ENCODE results near the gene PIGU. TPM values are rescaled to one million over a fixed set of nuclear protein-coding genes. Genes with fewer than 3 reads are reported as not detected.
"Not testable (repeated sequence)": the region's sequence is repeated elsewhere in the genome, so short reads cannot be mapped to it uniquely, and the experiment has no call there.

The PIGU gene
- total RNA-seq, 5 donors from 2014 or later (not counting 1 experiment from before 2014, with no cell fraction given): 8.6 to 17.1 (median 13.6) TPM

GRCh38 chr20:34675561-34675960 lies 1.3 kb downstream of the PIGU start:
- Histone ChIP-seq H3K4me3 (ENCODE audit: control insufficient read depth in 1 of 2, extremely low read depth in 1 of 2, low read length in 1 of 2) (no peak overlapping the region), H3K27me3 (replicated peaks in 1 of 2; ENCODE audit: control insufficient read depth in 2 of 2, extremely low read depth in 1 of 2, insufficient read depth in 2 of 2, low read length in 1 of 2) (no peaks in the 10 kb centered on the region), H3K27ac (ENCODE audit: low read length) (no peak overlapping the region), H3K4me1 (ENCODE audit: control insufficient read depth in 1 of 2, extremely low read depth in 1 of 2, insufficient read depth in 2 of 2, low read length in 2 of 2) (peaks cover 9 to 18% of the 10 kb centered on the region in 2 experiments), H3K36me3 (ENCODE audit: control insufficient read depth in 2 of 2, extremely low read depth in 1 of 2, insufficient read depth in 1 of 2, low read length in 1 of 2) (no peaks in the 10 kb centered on the region), H3K9me3 (no peaks in the 10 kb centered on the region)
- Mint-ChIP-seq H3K36me3 (peaks cover 3% of the 10 kb centered on the region), H3K27ac (no peak overlapping the region), H3K27me3 (no peaks in the 10 kb centered on the region), H3K4me3 (peak overlapping the region in 2 of 3 donors; percentile 93 to 94), H3K4me1 (peaks cover 18 to 25% (median 19%) of the 10 kb centered on the region in 3 donors), H3K9me3 (no peaks in the 10 kb centered on the region)
- ATAC-seq (replicated peaks in 1 of 4) (no peak), DNase-seq (no peak)
- POLR2A ChIA-PET: interaction anchor here in 1 of 2 donors (0.7 kb wide), 1 partner anchor 26 kb away, joined by 6 read pairs; no protein-coding TSS in a partner anchor
- CTCF ChIA-PET: interaction anchor here in 1 of 2 donors (1.4 kb wide), 1 partner anchor 33 kb away, joined by 3 read pairs; no protein-coding TSS in a partner anchor
- 84% methylated on average over 3 of the region's 3 CpGs for WGBS (ENCODE audit: insufficient coverage)

GRCh38 chr20:34673412-34673811 lies 3.5 kb downstream of the PIGU start:
- Histone ChIP-seq H3K4me1 (ENCODE audit: control insufficient read depth in 1 of 2, extremely low read depth in 1 of 2, insufficient read depth in 2 of 2, low read length in 2 of 2) (peaks cover 9 to 18% of the 10 kb centered on the region in 2 experiments), H3K36me3 (ENCODE audit: control insufficient read depth in 2 of 2, extremely low read depth in 1 of 2, insufficient read depth in 1 of 2, low read length in 1 of 2) (no peaks in the 10 kb centered on the region), H3K27me3 (replicated peaks in 1 of 2; ENCODE audit: control insufficient read depth in 2 of 2, extremely low read depth in 1 of 2, insufficient read depth in 2 of 2, low read length in 1 of 2) (no peaks in the 10 kb centered on the region), H3K27ac (ENCODE audit: low read length) (no peak overlapping the region), H3K9me3 (no peaks in the 10 kb centered on the region), H3K4me3 (ENCODE audit: control insufficient read depth in 1 of 2, extremely low read depth in 1 of 2, low read length in 1 of 2) (no peak overlapping the region)
- Mint-ChIP-seq H3K9me3 (no peaks in the 10 kb centered on the region), H3K4me3 (no peak overlapping the region), H3K27ac (no peak overlapping the region), H3K27me3 (no peaks in the 10 kb centered on the region), H3K4me1 (peaks cover 19 to 23% (median 21%) of the 10 kb centered on the region in 3 donors), H3K36me3 (peaks cover 3% of the 10 kb centered on the region)
- ATAC-seq (replicated peaks in 1 of 4): no peak
- WGBS (ENCODE audit: insufficient coverage): 98% methylated on average over 5 of the region's 5 CpGs
- DNase-seq: no peak
- POLR2A ChIA-PET: no interaction called here
- CTCF ChIA-PET: no interaction called here

GRCh38 chr20:34669094-34669493 lies 7.8 kb downstream of the PIGU start:
- no peak for DNase-seq
- ATAC-seq (replicated peaks in 1 of 4): no peak
- POLR2A ChIA-PET: no interaction called here
- H3K9me3 ChIP-seq: no peaks in the 10 kb centered on the region
- H3K27ac ChIP-seq (ENCODE audit: low read length): no peak overlapping the region
- no peaks in the 10 kb centered on the region for H3K27me3 Mint-ChIP-seq
- H3K4me1 Mint-ChIP-seq: peaks cover 4 to 5% (median 5%) of the 10 kb centered on the region in 3 donors
- no CpG with 5 or more reads among the region's 1 CpG for WGBS (ENCODE audit: insufficient coverage)
- no peak overlapping the region for H3K4me3 ChIP-seq (ENCODE audit: control insufficient read depth in 1 of 2, extremely low read depth in 1 of 2, low read length in 1 of 2)
- no peaks in the 10 kb centered on the region for H3K4me1 ChIP-seq (ENCODE audit: control insufficient read depth in 1 of 2, extremely low read depth in 1 of 2, insufficient read depth in 2 of 2, low read length in 2 of 2)
- peaks cover 3% of the 10 kb centered on the region for H3K36me3 Mint-ChIP-seq
- H3K27me3 ChIP-seq (replicated peaks in 1 of 2; ENCODE audit: control insufficient read depth in 2 of 2, extremely low read depth in 1 of 2, insufficient read depth in 2 of 2, low read length in 1 of 2): no peaks in the 10 kb centered on the region
- H3K36me3 ChIP-seq (ENCODE audit: control insufficient read depth in 2 of 2, extremely low read depth in 1 of 2, insufficient read depth in 1 of 2, low read length in 1 of 2): no peaks in the 10 kb centered on the region
- H3K4me3 Mint-ChIP-seq: no peak overlapping the region
- CTCF ChIA-PET: no interaction called here
- H3K9me3 Mint-ChIP-seq: no peaks in the 10 kb centered on the region
- H3K27ac Mint-ChIP-seq: no peak overlapping the region

GRCh38 chr20:34664751-34665150 lies 12.1 kb downstream of the PIGU start:
- WGBS (ENCODE audit: insufficient coverage): no CpG with 5 or more reads among the region's 7 CpGs
- H3K9me3 ChIP-seq; DNase-seq; ATAC-seq (replicated peaks in 1 of 4); H3K27ac ChIP-seq (ENCODE audit: low read length); H3K27me3 ChIP-seq (replicated peaks in 1 of 2; ENCODE audit: control insufficient read depth in 2 of 2, extremely low read depth in 1 of 2, insufficient read depth in 2 of 2, low read length in 1 of 2); H3K4me3 ChIP-seq (ENCODE audit: control insufficient read depth in 1 of 2, extremely low read depth in 1 of 2, low read length in 1 of 2); H3K36me3 ChIP-seq (ENCODE audit: control insufficient read depth in 2 of 2, extremely low read depth in 1 of 2, insufficient read depth in 1 of 2, low read length in 1 of 2); H3K27ac Mint-ChIP-seq; H3K4me3 Mint-ChIP-seq; CTCF ChIA-PET; H3K36me3 Mint-ChIP-seq; H3K27me3 Mint-ChIP-seq; H3K9me3 Mint-ChIP-seq; H3K4me1 ChIP-seq (ENCODE audit: control insufficient read depth in 1 of 2, extremely low read depth in 1 of 2, insufficient read depth in 2 of 2, low read length in 2 of 2); POLR2A ChIA-PET: not testable (repeated sequence)
- peaks cover 5 to 11% (median 9%) of the 10 kb centered on the region in 3 donors for H3K4me1 Mint-ChIP-seq

DNA sequence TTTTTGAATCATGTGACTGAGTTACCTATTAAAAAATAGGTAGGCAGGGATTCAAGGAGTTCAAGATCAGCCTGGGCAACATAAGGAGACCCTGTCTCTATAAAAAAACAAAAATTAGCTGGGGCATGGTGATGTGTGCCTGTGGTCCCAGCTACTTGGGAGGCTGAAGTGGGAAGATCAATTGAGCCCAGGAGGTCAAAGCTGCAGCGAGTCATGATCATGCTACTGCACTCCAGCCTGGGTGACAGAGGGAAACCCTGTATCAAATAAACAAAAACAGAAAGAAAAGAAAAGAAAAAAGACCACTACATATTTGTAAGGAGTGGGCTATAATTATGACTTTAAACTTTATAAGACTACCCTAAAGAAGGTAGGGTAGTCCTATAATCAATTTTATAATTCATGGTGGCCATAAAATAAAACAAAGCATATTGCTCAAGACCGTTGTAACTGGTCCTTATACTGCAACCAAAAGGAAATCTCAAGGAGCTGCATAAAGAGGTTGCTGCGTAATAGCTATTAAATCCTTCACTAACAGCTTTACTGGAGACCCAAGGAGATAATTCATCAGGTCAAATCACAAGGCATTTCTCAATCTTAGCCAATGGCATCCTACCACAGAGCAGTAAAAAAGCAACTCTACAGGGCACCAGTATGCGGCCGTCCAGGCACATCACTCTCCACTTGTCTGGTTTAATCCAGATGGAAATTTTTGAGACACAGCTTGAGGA lies 13.5 kb downstream of the PIGU start:
- H3K27ac Mint-ChIP-seq: no peak overlapping the region
- CTCF ChIA-PET: no interaction called here
- no peaks in the 10 kb centered on the region for H3K27me3 Mint-ChIP-seq
- H3K9me3 Mint-ChIP-seq: no peaks in the 10 kb centered on the region
- WGBS (ENCODE audit: insufficient coverage): 96% methylated on average over 3 of the region's 5 CpGs
- no peaks in the 10 kb centered on the region for H3K36me3 ChIP-seq (ENCODE audit: control insufficient read depth in 2 of 2, extremely low read depth in 1 of 2, insufficient read depth in 1 of 2, low read length in 1 of 2)
- H3K4me3 Mint-ChIP-seq: no peak overlapping the region
- H3K27ac ChIP-seq (ENCODE audit: low read length): no peak overlapping the region
- H3K9me3 ChIP-seq: no peaks in the 10 kb centered on the region
- no peaks in the 10 kb centered on the region for H3K36me3 Mint-ChIP-seq
- H3K4me1 ChIP-seq (ENCODE audit: control insufficient read depth in 1 of 2, extremely low read depth in 1 of 2, insufficient read depth in 2 of 2, low read length in 2 of 2): peaks cover 0 to 3% of the 10 kb centered on the region in 2 experiments
- no peak for ATAC-seq (replicated peaks in 1 of 4)
- H3K4me1 Mint-ChIP-seq: peaks cover 5 to 11% (median 7%) of the 10 kb centered on the region in 3 donors
- POLR2A ChIA-PET: interaction anchor here in 1 of 2 donors (0.6 kb wide), 2 partner anchors 17 to 32 kb away, joined by 3 read pairs; no protein-coding TSS in a partner anchor
- no peak overlapping the region for H3K4me3 ChIP-seq (ENCODE audit: control insufficient read depth in 1 of 2, extremely low read depth in 1 of 2, low read length in 1 of 2)
- DNase-seq: no peak
- no peaks in the 10 kb centered on the region for H3K27me3 ChIP-seq (replicated peaks in 1 of 2; ENCODE audit: control insufficient read depth in 2 of 2, extremely low read depth in 1 of 2, insufficient read depth in 2 of 2, low read length in 1 of 2)

- H3K4me3 Mint-ChIP-seq; H3K4me3 ChIP-seq (ENCODE audit: control insufficient read depth in 1 of 2, extremely low read depth in 1 of 2, low read length in 1 of 2); H3K27me3 ChIP-seq (replicated peaks in 1 of 2; ENCODE audit: control insufficient read depth in 2 of 2, extremely low read depth in 1 of 2, insufficient read depth in 2 of 2, low read length in 1 of 2); H3K27me3 Mint-ChIP-seq; CTCF ChIA-PET; H3K4me1 ChIP-seq (ENCODE audit: control insufficient read depth in 1 of 2, extremely low read depth in 1 of 2, insufficient read depth in 2 of 2, low read length in 2 of 2); H3K27ac ChIP-seq (ENCODE audit: low read length); ATAC-seq (replicated peaks in 1 of 4); DNase-seq; H3K36me3 ChIP-seq (ENCODE audit: control insufficient read depth in 2 of 2, extremely low read depth in 1 of 2, insufficient read depth in 1 of 2, low read length in 1 of 2); H3K9me3 ChIP-seq; POLR2A ChIA-PET; H3K9me3 Mint-ChIP-seq; H3K36me3 Mint-ChIP-seq: not testable (repeated sequence)
- Mint-ChIP-seq H3K27ac (peak overlapping the region in 1 of 2 donors; percentile 31), H3K4me1 (peaks cover 5 to 11% (median 7%) of the 10 kb centered on the region in 3 donors)
- 55% methylated on average over 2 of the region's 5 CpGs for WGBS (ENCODE audit: insufficient coverage)
Measured at GRCh38 chr20:34661811-34662210, 15.1 kb downstream of the PIGU start.

Measured in T-cell (primary cell).